Nephron progenitor cell (in vitro differentiated cells): ENCODE measurements around the gene NTM.

Experiments used
- DNase-seq: peaks from one replicate; pipeline ENCODE4 v3.0.0; 2021
- H3K27ac Mint-ChIP-seq: 2 replicates; pipeline ENCODE4 v1.8.0; 2021; ENCODE audit warnings: mild to moderate bottlenecking, moderate library complexity, mixed read lengths
- H3K27me3 Mint-ChIP-seq: 2 replicates; pipeline ENCODE4 v1.8.0; 2021; ENCODE audit warnings: mild to moderate bottlenecking, low read depth, mixed read lengths; ENCODE audit not compliant: poor library complexity
- H3K36me3 Mint-ChIP-seq: 2 replicates; pipeline ENCODE4 v1.8.0; 2021; ENCODE audit warnings: low read depth, mixed read lengths
- H3K4me1 Mint-ChIP-seq: 2 replicates; pipeline ENCODE4 v1.8.0; 2021; ENCODE audit warnings: mixed read lengths
- H3K4me3 Mint-ChIP-seq: 2 replicates; pipeline ENCODE4 v1.8.0; 2021; ENCODE audit warnings: mild to moderate bottlenecking, moderate library complexity, mixed read lengths
- H3K9me3 Mint-ChIP-seq: 2 replicates; pipeline ENCODE4 v1.8.0; 2021; ENCODE audit warnings: mild to moderate bottlenecking, moderate library complexity, mixed read lengths
- CTCF ChIP-seq: fragments of 200-600 bp; sonication (generic); IDR thresholded peaks from 2 replicates; pipeline ENCODE4 v1.5.0; 2021; ENCODE audit warnings: antibody characterized with exemption

Gene NTM

DNA sequence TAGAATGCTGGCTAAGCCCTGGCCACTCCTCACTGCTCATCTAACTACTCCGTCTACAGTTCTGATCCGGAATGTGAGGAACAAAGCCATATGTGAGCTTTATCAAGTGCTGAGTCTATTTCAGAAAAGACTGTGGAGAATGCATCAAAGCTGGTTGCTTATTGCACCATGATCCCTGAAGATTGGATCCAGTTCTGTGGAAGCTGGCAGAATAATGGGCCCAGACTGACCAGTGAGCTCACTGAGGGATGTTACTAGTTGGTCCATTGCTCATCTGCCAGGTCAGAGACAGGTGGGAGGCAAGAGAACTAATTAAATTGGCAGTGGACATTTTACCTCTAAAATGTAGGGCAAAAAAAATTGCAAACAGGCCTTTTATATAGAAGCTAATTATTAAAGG is 681.3 kb downstream of the NTM start:
- Mint-ChIP-seq H3K27me3 (peaks cover 22% of the 10 kb centered on the region), H3K4me1 (peaks cover 53% of the 10 kb centered on the region), H3K9me3 (no peaks in the 10 kb centered on the region), H3K36me3 (no peaks in the 10 kb centered on the region), H3K27ac (no peak overlapping the region), H3K4me3 (no peak overlapping the region)
- no peak for TF ChIP-seq CTCF
- no peak for DNase-seq

GRCh38 chr11:132052342-132052741 is 681.9 kb downstream of the NTM start:
- Mint-ChIP-seq H3K27me3 (peaks cover 22% of the 10 kb centered on the region), H3K4me3 (no peak overlapping the region), H3K4me1 (peaks cover 46% of the 10 kb centered on the region), H3K9me3 (no peaks in the 10 kb centered on the region), H3K36me3 (no peaks in the 10 kb centered on the region), H3K27ac (no peak overlapping the region)
- no peak for TF ChIP-seq CTCF
- no peak for DNase-seq

DNA sequence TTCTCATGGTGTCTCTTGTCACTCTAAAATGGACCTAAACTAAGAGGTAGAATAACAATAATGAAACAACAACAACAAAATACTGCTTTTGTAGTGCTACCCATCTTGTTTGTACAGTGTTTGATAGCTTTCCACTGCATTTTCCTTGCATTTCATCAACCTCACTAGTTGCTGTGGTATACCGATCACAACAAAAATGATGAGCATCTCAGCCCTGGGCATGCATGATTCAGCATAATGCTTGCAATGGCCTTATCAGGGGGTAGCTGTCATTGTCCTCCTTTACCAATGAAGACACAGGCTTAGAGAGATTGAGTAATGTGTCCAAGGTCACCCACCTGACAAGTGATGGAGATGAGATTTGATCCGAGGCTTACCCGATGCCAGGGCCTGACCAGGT is 682.5 kb downstream of the NTM start:
- no peak for TF ChIP-seq CTCF
- Mint-ChIP-seq H3K27me3 (peaks cover 22% of the 10 kb centered on the region), H3K36me3 (no peaks in the 10 kb centered on the region), H3K9me3 (no peaks in the 10 kb centered on the region), H3K27ac (no peak overlapping the region), H3K4me3 (no peak overlapping the region), H3K4me1 (peaks cover 41% of the 10 kb centered on the region)
- no peak for DNase-seq

- peaks cover 19% of the 10 kb centered on the region for H3K27me3 Mint-ChIP-seq
- TF ChIP-seq CTCF: no peak
- H3K4me3 Mint-ChIP-seq: no peak overlapping the region
- H3K4me1 Mint-ChIP-seq: peaks cover 22% of the 10 kb centered on the region
- H3K27ac Mint-ChIP-seq: no peak overlapping the region
- no peak for DNase-seq
- H3K36me3 Mint-ChIP-seq: no peaks in the 10 kb centered on the region
- H3K9me3 Mint-ChIP-seq: no peaks in the 10 kb centered on the region
Observed at GRCh38 chr11:132054822-132055221, 684.4 kb downstream of the NTM start.

DNA sequence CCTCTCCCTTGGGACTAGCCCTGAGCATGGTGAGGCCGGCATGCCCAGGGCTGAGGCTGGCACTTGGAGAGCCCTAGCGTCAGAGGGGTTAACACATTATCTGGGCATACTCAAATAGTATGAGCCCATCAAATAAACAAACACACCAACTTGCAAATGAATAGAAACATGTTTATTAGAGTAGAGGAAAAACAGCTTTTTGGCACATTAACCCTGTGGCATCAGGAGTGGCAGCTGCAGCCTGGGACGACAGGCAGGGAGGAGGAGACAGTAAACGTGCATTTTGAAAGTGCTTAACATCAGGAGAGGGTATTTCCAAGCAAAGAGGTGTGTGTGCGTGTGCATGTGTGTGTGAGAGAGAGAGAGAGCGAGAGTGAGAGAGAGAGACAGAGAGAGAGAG is 684.9 kb downstream of the NTM start:
- Mint-ChIP-seq H3K27ac (no peak overlapping the region), H3K27me3 (peaks cover 19% of the 10 kb centered on the region), H3K4me3 (no peak overlapping the region), H3K4me1 (peaks cover 21% of the 10 kb centered on the region), H3K9me3 (no peaks in the 10 kb centered on the region), H3K36me3 (no peaks in the 10 kb centered on the region)
- no peak for DNase-seq
- no peak for TF ChIP-seq CTCF

- Mint-ChIP-seq H3K9me3 (no peaks in the 10 kb centered on the region), H3K4me1 (peaks cover 7% of the 10 kb centered on the region), H3K4me3 (no peak overlapping the region), H3K27me3 (peaks cover 14% of the 10 kb centered on the region), H3K36me3 (no peaks in the 10 kb centered on the region), H3K27ac (no peak overlapping the region)
- DNase-seq: no peak
- TF ChIP-seq CTCF: no peak
Observed at GRCh38 chr11:132056689-132057088, 686.3 kb downstream of the NTM start.
